IPS-18c (cell line): Measurements from ENCODE around the gene DCXR.

Source experiments
- H3K4me3 ChIP-seq: 2 replicates; pipeline ENCODE4 v1.7.0; 2013; ENCODE audit warnings: low read depth, mild to moderate bottlenecking, low read length, moderate library complexity; ENCODE audit not compliant: insufficient read depth
- H3K9me3 ChIP-seq: one replicate; pipeline ENCODE4 v1.6.1; 2013; ENCODE audit warnings: mild to moderate bottlenecking, low read length, moderate library complexity; ENCODE audit not compliant: control insufficient read depth, insufficient read depth

The DCXR gene

DNA sequence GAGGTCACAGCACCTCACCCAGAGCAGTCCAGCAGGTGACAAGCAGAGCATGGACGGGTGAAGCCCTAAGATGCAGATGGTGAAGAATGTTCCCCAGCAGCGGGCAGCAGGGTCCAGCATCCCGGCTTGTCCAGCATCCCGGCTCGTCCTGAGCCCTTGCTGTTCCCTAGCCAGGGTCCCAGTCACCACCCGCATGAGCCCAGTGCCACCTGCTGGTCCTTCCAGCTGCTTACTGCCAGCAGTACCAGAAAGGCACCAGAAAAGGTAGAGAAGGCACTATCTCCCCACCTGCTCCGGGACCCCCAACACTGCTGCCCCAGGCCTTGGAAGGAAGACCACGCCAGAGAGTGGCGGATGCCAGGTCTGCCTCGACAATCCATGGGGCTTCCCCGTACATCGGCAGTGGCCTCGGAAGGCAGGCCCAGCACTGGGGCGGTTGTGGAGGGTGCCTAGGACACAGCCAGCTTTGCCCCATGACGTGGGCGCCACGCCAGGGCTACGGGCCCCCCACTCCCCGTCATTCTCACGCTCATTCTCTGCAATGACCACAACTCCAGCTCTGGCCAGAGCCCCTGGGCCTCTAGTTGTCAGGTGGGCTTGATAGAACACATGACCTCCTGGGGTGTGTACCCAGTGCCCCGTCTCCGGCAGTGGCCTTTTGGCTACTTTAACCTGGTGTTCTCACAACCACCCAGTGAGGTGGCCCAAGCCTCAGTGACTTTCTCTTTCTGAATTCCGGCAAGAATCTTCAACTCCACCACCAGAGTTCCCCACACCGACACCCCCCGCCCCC, 16.2 kb downstream of the DCXR start:
- peak overlapping the region; percentile 84 for H3K4me3 ChIP-seq
- no peaks in the 10 kb centered on the region for H3K9me3 ChIP-seq

GRCh38 chr17:82020572-82021106, 16.9 kb downstream of the DCXR start:
- Histone ChIP-seq H3K4me3 (no peak overlapping the region), H3K9me3 (no peaks in the 10 kb centered on the region)

- Histone ChIP-seq H3K4me3 (no peak overlapping the region), H3K9me3 (no peaks in the 10 kb centered on the region)
Measured at GRCh38 chr17:82019690-82020571, 17.6 kb downstream of the DCXR start.

- no peak overlapping the region for H3K4me3 ChIP-seq
- no peaks in the 10 kb centered on the region for H3K9me3 ChIP-seq
Measured at GRCh38 chr17:82018989-82019689, 18.4 kb downstream of the DCXR start.

DNA sequence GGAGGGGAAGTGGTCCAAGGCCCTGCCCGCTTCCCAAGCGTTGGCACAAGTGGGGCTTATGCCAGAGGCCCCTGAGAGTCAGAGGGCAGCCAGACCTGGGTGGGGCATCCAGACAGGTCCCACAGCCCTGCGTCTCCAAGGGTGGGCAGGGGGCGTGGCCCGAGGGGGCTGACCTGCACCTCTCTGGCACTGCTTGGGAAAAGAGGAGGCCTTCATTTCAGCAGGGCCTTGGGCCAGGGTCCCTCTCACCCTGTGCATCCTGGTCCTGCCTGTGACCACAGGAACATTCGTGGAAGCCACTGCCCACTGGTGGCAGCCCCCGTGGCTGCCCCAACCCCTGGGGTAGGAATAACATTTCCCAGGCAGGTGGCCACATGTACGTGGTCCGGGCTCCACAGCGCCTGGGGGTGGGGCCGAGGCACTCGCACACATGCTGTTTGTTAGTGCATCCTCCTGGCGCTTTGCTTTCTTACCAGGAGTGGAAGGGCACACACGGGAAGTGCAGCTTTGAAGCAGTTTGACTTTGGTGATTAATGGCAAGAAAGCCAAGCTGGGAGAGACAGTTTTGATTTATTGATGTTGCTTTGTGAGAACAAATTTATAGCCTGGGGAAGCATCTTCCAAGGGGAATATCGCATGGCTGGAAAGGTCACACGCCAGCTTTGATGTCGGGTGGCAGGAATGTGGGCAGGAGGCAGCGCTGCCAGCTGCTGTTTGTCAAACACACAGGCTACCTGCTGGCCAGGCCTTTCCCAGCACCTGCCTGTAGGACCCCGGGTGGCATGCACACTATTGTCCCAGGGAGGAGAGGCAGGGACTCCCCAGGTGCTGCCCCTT, 19.1 kb downstream of the DCXR start:
- no peaks in the 10 kb centered on the region for H3K9me3 ChIP-seq
- H3K4me3 ChIP-seq = no peak overlapping the region

DNA sequence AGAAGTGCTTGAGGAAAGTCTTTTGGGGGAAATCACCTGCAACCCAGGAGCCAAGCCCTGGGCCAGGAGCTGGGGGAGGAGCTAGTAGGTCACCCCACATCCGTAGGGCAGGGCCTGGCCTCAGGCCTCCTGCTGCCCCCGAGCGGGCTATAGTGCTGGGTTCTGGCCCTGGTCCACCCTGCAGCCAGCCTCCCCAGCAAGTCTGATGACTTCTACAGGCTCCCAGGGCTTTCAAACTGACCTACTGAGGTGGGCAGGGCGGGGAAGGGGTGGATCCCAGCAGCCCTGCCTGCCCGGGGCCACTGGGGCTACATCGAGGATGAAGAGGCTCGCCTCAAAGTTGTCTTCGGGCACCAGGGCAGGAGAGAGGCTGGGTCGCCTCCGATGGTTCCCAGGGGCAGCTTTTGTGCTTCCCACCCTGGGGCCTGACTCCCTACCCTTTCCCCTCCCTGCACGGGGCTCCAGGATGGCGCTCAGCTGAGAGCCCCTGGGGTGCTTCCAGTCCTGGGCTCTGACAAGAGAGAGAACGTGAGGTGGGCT, 19.8 kb downstream of the DCXR start:
- H3K9me3 ChIP-seq = no peaks in the 10 kb centered on the region
- H3K4me3 ChIP-seq = no peak overlapping the region

- no peaks in the 10 kb centered on the region for H3K9me3 ChIP-seq
- H3K4me3 ChIP-seq = no peak overlapping the region
Measured at GRCh38 chr17:82016875-82017459, 20.5 kb downstream of the DCXR start.

GRCh38 chr17:82016061-82016874, 21.2 kb downstream of the DCXR start:
- H3K4me3 ChIP-seq = no peak overlapping the region

DNA sequence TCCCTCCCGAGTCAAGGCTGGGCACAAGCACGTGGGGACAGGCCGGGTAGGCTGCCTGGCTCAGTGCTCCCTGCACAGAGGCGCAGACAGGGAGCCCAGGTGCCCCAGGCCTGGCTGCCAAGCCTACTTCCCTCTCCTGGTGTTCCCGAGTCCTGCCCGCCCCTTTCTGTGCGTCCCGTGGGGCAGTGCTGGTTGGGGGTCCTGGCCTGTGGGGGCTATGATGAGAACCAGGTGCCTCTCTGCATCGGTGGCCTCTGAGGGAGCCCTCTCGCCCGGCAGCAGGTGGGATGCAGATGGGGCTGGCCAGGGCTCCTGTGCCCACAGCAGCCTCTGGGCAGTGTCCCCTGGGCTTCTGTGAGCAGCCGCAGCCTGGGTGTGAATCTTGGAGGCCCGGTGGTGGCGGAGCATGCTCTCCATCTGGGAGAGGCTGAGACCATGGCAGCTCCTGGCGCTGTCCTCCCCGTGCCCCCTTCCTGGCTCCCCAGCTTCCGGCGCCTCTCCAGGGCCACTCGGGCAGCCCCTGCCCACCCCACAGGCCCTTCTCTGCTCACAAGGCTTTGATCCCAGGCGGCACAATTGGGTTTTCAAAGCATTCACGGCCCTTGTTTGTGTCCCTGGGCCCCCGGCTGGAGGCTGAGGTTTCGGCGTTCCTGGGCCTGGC, 22.1 kb downstream of the DCXR start:
- Histone ChIP-seq H3K9me3 (no peaks in the 10 kb centered on the region), H3K4me3 (no peak overlapping the region)

More at GRCh38 chr17:82016061-82016874, 21.2 kb downstream of the DCXR start:
- H3K9me3 ChIP-seq = no peaks in the 10 kb centered on the region

GRCh38 chr17:82014971-82015310, 22.6 kb downstream of the DCXR start:
- Histone ChIP-seq H3K9me3 (no peaks in the 10 kb centered on the region), H3K4me3 (no peak overlapping the region)

- no peak overlapping the region for H3K4me3 ChIP-seq
- H3K9me3 ChIP-seq = no peaks in the 10 kb centered on the region
Measured at GRCh38 chr17:82014432-82014831, 23.1 kb downstream of the DCXR start.

- Histone ChIP-seq H3K9me3 (no peaks in the 10 kb centered on the region), H3K4me3 (no peak overlapping the region)
Measured at GRCh38 chr17:82013772-82014321, 23.6 kb downstream of the DCXR start.

- Histone ChIP-seq H3K4me3 (no peak overlapping the region), H3K9me3 (no peaks in the 10 kb centered on the region)
Measured at GRCh38 chr17:82013341-82013740, 24.2 kb downstream of the DCXR start.

GRCh38 chr17:82012640-82013295, 24.7 kb downstream of the DCXR start:
- Histone ChIP-seq H3K9me3 (no peaks in the 10 kb centered on the region), H3K4me3 (no peak overlapping the region)
